ENCODE results near the gene YY1.

DNA sequence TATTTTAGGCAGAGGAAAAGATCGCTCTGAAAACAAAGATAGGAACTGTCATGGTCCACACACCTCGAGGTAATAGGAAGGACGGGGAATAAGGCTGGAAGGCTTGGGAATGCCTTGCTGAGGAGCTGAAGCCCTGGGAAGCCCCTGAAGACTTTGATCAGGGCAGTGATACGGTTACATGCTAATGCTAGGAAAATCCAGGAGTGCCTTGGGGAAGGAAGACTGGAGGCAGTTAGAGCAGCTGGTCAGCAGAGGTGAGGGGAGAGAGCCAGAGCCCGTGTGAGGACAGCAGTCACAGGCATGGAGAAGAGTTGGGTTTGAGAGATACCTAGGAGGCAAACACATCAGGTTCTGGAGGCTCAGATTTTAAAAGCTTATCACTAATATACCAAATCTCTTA is 8.6 kb upstream of the YY1 start:
- TF ChIP-seq, protein P1, sequence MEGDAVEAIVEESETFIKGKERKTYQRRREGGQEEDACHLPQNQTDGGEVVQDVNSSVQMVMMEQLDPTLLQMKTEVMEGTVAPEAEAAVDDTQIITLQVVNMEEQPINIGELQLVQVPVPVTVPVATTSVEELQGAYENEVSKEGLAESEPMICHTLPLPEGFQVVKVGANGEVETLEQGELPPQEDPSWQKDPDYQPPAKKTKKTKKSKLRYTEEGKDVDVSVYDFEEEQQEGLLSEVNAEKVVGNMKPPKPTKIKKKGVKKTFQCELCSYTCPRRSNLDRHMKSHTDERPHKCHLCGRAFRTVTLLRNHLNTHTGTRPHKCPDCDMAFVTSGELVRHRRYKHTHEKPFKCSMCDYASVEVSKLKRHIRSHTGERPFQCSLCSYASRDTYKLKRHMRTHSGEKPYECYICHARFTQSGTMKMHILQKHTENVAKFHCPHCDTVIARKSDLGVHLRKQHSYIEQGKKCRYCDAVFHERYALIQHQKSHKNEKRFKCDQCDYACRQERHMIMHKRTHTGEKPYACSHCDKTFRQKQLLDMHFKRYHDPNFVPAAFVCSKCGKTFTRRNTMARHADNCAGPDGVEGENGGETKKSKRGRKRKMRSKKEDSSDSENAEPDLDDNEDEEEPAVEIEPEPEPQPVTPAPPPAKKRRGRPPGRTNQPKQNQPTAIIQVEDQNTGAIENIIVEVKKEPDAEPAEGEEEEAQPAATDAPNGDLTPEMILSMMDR (IDR thresholded peaks at IDR 0.05) = no peak
- TF ChIP-seq POLR2AphosphoS5 (IDR thresholded peaks at IDR 0.05; ENCODE audit: insufficient read depth in 1 of 2, low read depth in 1 of 2) = no peak

All from vagina (tissue), 2 donors.